Right lobe of liver (tissue), 4 donors: ENCODE data around the gene XPA.

Experiments used
- POLR2A ChIP-seq: fragments of 450-650 bp; IDR thresholded peaks from one replicate; pipeline ENCODE4 v1.6.1; 2017; ENCODE audit warnings: antibody characterized with exemption, mild to moderate bottlenecking
- TF ChIP-seq, protein P1 (sequence below), 4 donors: fragments of 200-600 bp in 3 of 4; fragments of 450-650 bp in 1 of 4; IDR thresholded peaks; one replicate each; pipeline versions ENCODE4 v1.5.1 to v1.8.0; 2016 to 2022; ENCODE audit warnings: antibody characterized with exemption in 4 of 4, mild to moderate bottlenecking in 2 of 4
- donor health status: DM: no; HTN: no; CAD: no.
- donor health status: DM: no; HTN: no; CAD: no.
- donor health status: DM: no; HTN: yes; CAD: no.

DNA sequence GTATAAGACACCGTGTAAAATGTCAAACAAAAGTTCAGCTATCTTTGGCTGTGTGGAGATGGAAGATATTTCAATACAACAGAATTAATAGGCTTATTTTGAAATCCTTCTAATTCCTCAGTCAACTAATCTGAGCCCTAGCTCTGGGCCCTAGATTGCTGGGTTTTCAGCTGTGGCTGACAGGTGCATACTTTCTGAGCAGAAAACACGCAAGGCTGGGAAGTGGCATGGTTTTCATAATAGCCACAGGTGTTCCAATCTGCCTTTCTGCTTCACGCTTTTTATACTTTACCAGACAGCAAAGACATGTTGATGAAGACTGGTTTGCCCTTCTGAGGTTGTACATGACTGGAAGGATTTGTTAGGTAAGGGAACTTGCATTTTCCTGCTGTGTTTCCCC lies 20.7 kb upstream of the XPA start:
- TF ChIP-seq, protein P1, sequence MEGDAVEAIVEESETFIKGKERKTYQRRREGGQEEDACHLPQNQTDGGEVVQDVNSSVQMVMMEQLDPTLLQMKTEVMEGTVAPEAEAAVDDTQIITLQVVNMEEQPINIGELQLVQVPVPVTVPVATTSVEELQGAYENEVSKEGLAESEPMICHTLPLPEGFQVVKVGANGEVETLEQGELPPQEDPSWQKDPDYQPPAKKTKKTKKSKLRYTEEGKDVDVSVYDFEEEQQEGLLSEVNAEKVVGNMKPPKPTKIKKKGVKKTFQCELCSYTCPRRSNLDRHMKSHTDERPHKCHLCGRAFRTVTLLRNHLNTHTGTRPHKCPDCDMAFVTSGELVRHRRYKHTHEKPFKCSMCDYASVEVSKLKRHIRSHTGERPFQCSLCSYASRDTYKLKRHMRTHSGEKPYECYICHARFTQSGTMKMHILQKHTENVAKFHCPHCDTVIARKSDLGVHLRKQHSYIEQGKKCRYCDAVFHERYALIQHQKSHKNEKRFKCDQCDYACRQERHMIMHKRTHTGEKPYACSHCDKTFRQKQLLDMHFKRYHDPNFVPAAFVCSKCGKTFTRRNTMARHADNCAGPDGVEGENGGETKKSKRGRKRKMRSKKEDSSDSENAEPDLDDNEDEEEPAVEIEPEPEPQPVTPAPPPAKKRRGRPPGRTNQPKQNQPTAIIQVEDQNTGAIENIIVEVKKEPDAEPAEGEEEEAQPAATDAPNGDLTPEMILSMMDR (IDR thresholded peaks at IDR 0.05) = no peak
- TF ChIP-seq POLR2A = no peak
